HUES48 (cell line): Measurements from ENCODE around the gene PCDH19.

Source experiments
- H3K27ac ChIP-seq: one replicate; pipeline ENCODE4 v1.7.0; 2013; ENCODE audit warnings: low read depth, low read length, inconsistent platforms
- H3K27me3 ChIP-seq: 2 replicates; pipeline ENCODE4 v1.6.1; 2013; ENCODE audit warnings: mild to moderate bottlenecking, low read length; ENCODE audit not compliant: control insufficient read depth, insufficient read depth
- H3K36me3 ChIP-seq: 2 replicates; pipeline ENCODE4 v1.6.1; 2013; ENCODE audit warnings: low read length; ENCODE audit not compliant: control insufficient read depth, insufficient read depth
- H3K4me1 ChIP-seq: 2 replicates; pipeline ENCODE4 v1.6.1; 2013; ENCODE audit warnings: mild to moderate bottlenecking, low read length; ENCODE audit not compliant: control insufficient read depth, insufficient read depth
- H3K4me3 ChIP-seq: 2 replicates; pipeline ENCODE4 v1.5.1; 2013; ENCODE audit warnings: mild to moderate bottlenecking, low read depth, low read length
- H3K9ac ChIP-seq: 2 replicates; pipeline ENCODE4 v1.6.1; 2013; ENCODE audit warnings: mild to moderate bottlenecking, low read depth, low read length, moderate library complexity
- H3K9me3 ChIP-seq: 2 replicates; pipeline ENCODE4 v1.6.1; 2013; ENCODE audit warnings: low read length; ENCODE audit not compliant: control insufficient read depth, insufficient read depth

Gene PCDH19

GRCh38 chrX:100417681-100418080, 7.6 kb upstream of the PCDH19 start:
- Histone ChIP-seq H3K9ac (no peak overlapping the region), H3K36me3 (no peaks in the 10 kb centered on the region), H3K4me3 (no peak overlapping the region), H3K27me3 (peaks cover 26% of the 10 kb centered on the region), H3K9me3 (no peaks in the 10 kb centered on the region), H3K27ac (no peak overlapping the region), H3K4me1 (peaks cover 22% of the 10 kb centered on the region)

GRCh38 chrX:100413229-100413628, 3.2 kb upstream of the PCDH19 start:
- H3K27ac ChIP-seq = no peak overlapping the region
- no peaks in the 10 kb centered on the region for H3K9me3 ChIP-seq
- H3K4me1 ChIP-seq = peaks cover 32% of the 10 kb centered on the region
- peak overlapping the region; percentile 43 for H3K4me3 ChIP-seq
- H3K27me3 ChIP-seq = peaks cover 66% of the 10 kb centered on the region
- no peaks in the 10 kb centered on the region for H3K36me3 ChIP-seq
- H3K9ac ChIP-seq = no peak overlapping the region

GRCh38 chrX:100411802-100412715, 2.0 kb upstream of the PCDH19 start:
- no peak overlapping the region for H3K9ac ChIP-seq
- H3K9me3 ChIP-seq = no peaks in the 10 kb centered on the region
- peak overlapping the region; percentile 53 for H3K4me3 ChIP-seq
- peaks cover 30% of the 10 kb centered on the region for H3K4me1 ChIP-seq
- H3K27me3 ChIP-seq = peaks cover 78% of the 10 kb centered on the region
- H3K36me3 ChIP-seq = no peaks in the 10 kb centered on the region
- H3K27ac ChIP-seq = no peak overlapping the region

- H3K4me1 ChIP-seq = peaks cover 32% of the 10 kb centered on the region
- H3K9ac ChIP-seq = no peak overlapping the region
- H3K36me3 ChIP-seq = no peaks in the 10 kb centered on the region
- H3K27me3 ChIP-seq = peaks cover 87% of the 10 kb centered on the region
- no peak overlapping the region for H3K27ac ChIP-seq
- no peaks in the 10 kb centered on the region for H3K9me3 ChIP-seq
- peak overlapping the region; percentile 53 for H3K4me3 ChIP-seq
Observed at GRCh38 chrX:100410901-100411801, 1.1 kb upstream of the PCDH19 start.

- Histone ChIP-seq H3K27me3 (peaks cover 98% of the 10 kb centered on the region), H3K9ac (no peak overlapping the region), H3K36me3 (no peaks in the 10 kb centered on the region), H3K27ac (no peak overlapping the region), H3K4me1 (peaks cover 42% of the 10 kb centered on the region), H3K4me3 (peak overlapping the region; percentile 66), H3K9me3 (no peaks in the 10 kb centered on the region)
Observed at GRCh38 chrX:100408713-100409609, 1.1 kb downstream of the PCDH19 start.

- peaks cover 51% of the 10 kb centered on the region for H3K4me1 ChIP-seq
- peak overlapping the region; percentile 66; the same call in 1 of the 2 replicates for H3K4me3 ChIP-seq
- no peaks in the 10 kb centered on the region for H3K36me3 ChIP-seq
- H3K9me3 ChIP-seq = no peaks in the 10 kb centered on the region
- H3K9ac ChIP-seq = no peak overlapping the region
- H3K27ac ChIP-seq = no peak overlapping the region
- H3K27me3 ChIP-seq = peaks cover 98% of the 10 kb centered on the region
Observed at GRCh38 chrX:100407784-100408712, 2.0 kb downstream of the PCDH19 start.

GRCh38 chrX:100407147-100407783, 2.8 kb downstream of the PCDH19 start:
- H3K9me3 ChIP-seq = no peaks in the 10 kb centered on the region
- H3K4me3 ChIP-seq = no peak overlapping the region
- no peak overlapping the region for H3K27ac ChIP-seq
- no peak overlapping the region for H3K9ac ChIP-seq
- peaks cover 98% of the 10 kb centered on the region for H3K27me3 ChIP-seq
- peaks cover 50% of the 10 kb centered on the region for H3K4me1 ChIP-seq
- H3K36me3 ChIP-seq = no peaks in the 10 kb centered on the region

GRCh38 chrX:100405424-100405823, 4.6 kb downstream of the PCDH19 start:
- Histone ChIP-seq H3K4me1 (peaks cover 40% of the 10 kb centered on the region), H3K27me3 (peaks cover 98% of the 10 kb centered on the region), H3K4me3 (no peak overlapping the region)

GRCh38 chrX:100404851-100405250, 5.2 kb downstream of the PCDH19 start:
- H3K4me1 ChIP-seq = peaks cover 40% of the 10 kb centered on the region
- no peak overlapping the region for H3K9ac ChIP-seq
- no peak overlapping the region for H3K27ac ChIP-seq
- peaks cover 99% of the 10 kb centered on the region for H3K27me3 ChIP-seq
- H3K36me3 ChIP-seq = no peaks in the 10 kb centered on the region
- H3K9me3 ChIP-seq = no peaks in the 10 kb centered on the region
- H3K4me3 ChIP-seq = no peak overlapping the region

More at GRCh38 chrX:100405424-100405823, 4.6 kb downstream of the PCDH19 start:
- Histone ChIP-seq H3K9me3 (no peaks in the 10 kb centered on the region), H3K27ac (no peak overlapping the region), H3K9ac (no peak overlapping the region), H3K36me3 (no peaks in the 10 kb centered on the region)
